Liver (tissue), 3 donors: ENCODE measurements around the gene MROH9.

ENCODE experiments used
- RAD21 ChIP-seq, 2 donors: IDR thresholded peaks; 2 replicates each; pipeline ENCODE4 v1.6.1; 2016; ENCODE audit warnings: antibody characterized with exemption in 2 of 2, mild to moderate bottlenecking in 2 of 2
- TF ChIP-seq, protein P1 (sequence below): fragments of 150-350 bp; IDR thresholded peaks from 2 replicates; pipeline ENCODE4 v1.5.1; 2017; ENCODE audit warnings: improper control_type of control experiment, low read depth, low read length; ENCODE audit not compliant: missing input control
- donor health status: healthy.
- donor health status: healthy.

DNA sequence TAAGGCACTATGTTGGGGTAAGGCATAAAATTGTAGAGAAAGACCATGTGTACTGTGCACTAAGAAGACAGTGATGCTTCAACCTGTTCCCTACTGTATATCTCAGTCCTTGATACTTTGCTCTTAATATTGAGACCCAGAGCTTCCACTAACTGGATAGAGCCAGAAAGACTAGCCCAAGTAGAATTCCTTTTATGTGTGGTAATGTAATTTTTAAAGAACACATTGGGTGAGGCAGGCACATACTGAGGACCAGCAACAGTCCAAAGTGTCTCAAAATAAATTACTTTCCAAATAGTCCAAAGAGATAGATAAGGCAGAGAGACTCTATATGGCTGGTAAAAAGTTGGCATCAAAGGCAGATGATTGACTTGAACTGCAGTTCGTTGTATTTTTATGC lies 31.4 kb upstream of the MROH9 start:
- no peak for TF ChIP-seq RAD21 (IDR thresholded peaks at IDR 0.05)
- TF ChIP-seq, protein P1, sequence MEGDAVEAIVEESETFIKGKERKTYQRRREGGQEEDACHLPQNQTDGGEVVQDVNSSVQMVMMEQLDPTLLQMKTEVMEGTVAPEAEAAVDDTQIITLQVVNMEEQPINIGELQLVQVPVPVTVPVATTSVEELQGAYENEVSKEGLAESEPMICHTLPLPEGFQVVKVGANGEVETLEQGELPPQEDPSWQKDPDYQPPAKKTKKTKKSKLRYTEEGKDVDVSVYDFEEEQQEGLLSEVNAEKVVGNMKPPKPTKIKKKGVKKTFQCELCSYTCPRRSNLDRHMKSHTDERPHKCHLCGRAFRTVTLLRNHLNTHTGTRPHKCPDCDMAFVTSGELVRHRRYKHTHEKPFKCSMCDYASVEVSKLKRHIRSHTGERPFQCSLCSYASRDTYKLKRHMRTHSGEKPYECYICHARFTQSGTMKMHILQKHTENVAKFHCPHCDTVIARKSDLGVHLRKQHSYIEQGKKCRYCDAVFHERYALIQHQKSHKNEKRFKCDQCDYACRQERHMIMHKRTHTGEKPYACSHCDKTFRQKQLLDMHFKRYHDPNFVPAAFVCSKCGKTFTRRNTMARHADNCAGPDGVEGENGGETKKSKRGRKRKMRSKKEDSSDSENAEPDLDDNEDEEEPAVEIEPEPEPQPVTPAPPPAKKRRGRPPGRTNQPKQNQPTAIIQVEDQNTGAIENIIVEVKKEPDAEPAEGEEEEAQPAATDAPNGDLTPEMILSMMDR, result no peak
